Activated naive CD4-positive, alpha-beta T cell (primary cell): ENCODE measurements around the gene MRPS21.
A peak's percentile ranks its signal among the peaks of the same experiment; 100 is the strongest.
"Not testable (repeated sequence)": the region's sequence is repeated elsewhere in the genome, so short reads cannot be mapped to it uniquely, and the experiment has no call there.

ENCODE experiments used
- DNase-seq, 4 experiments: peaks; one replicate each; lab custom pipeline; 2025; lab: John Stamatoyannopoulos, UW

Gene MRPS21

DNA sequence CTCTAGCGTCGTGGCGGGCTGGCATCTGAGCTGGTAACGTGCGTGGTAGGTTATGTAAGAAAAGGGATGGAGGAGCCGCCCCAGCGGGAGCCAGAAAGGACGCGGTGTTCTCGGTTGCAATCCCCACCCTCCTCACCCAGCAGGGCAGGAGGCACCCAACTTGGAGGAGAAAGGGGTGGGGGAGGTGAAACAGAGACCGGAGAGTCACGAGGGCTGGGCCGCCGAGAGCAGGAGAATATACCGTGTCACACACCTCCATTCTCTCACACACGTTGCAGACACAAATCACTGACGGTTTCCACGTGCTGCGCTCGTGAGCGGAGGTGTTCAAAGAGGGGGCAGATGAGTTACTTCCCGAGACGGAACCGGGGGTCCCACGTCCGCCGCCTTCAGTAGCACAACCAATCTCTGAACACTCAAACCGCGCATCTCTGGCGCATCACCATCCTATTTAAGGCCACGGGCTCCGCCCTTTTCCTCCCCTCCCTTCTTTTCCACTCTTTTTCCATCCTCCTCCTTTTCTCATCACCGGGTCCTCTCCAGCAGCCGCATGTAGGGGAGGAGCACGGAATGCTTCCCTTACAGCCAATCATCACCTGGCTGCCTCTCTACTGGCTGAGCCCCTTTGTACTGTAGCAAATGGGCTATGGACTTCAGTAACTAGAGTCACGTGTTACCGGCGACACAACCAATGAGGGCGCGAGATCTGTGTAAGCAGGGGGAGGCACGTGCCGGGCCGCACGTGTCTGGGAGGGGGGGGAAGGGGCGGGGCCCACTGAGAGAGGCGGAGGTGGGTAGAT lies 11.7 kb upstream of the MRPS21 start, which contains the start of gene CIART:
TSS of gene CIART (plus strand) at position 797 of the 800 bp plus-strand sequence. CDS start 714 bp downstream, outside the sequence.
- peak; percentile 25 to 75 (median 56) for DNase-seq

- DNase-seq = no peak
Measured at GRCh38 chr1:150282558-150282958, 11.1 kb upstream of the MRPS21 start.

DNA sequence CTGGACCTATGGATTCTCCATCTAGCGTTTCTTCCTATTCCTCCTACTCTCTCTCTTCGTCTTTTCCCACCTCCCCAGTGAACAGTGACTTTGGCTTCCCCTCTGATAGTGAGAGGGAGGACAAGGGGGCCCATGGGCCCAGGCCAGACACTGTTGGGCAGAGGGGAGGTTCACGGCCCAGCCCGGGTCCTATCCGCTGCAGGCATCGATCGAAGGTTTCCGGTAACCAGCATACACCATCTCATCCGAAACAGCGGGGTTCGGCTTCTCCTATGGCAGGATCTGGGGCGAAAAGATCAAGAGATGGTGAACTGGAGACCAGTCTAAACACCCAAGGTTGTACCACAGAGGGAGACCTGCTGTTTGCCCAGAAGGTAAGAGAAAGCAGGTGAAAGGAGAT lies 10.4 kb upstream of the MRPS21 start:
- DNase-seq = no peak

- DNase-seq = no peak
Measured at GRCh38 chr1:150288382-150288781, 5.3 kb upstream of the MRPS21 start.

DNA sequence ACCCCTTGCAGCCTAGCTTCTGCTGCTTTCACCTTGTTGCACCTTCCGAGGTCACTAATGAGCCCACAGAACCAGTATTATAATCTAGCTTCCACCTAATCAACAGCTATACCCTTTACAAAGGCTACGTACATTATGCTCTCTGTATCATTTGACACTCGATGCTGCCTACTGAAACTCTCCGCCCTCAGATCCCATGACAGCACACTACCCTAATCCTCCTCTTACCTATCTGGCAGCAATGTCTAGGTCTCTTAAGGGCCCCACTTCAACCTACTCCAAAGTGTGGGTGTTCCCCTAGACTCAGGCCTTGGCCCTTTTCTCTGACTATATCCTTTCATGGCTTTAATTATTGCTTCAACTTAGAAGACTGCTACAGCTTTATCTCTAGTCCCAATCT lies 4.8 kb upstream of the MRPS21 start:
- no peak for DNase-seq

DNA sequence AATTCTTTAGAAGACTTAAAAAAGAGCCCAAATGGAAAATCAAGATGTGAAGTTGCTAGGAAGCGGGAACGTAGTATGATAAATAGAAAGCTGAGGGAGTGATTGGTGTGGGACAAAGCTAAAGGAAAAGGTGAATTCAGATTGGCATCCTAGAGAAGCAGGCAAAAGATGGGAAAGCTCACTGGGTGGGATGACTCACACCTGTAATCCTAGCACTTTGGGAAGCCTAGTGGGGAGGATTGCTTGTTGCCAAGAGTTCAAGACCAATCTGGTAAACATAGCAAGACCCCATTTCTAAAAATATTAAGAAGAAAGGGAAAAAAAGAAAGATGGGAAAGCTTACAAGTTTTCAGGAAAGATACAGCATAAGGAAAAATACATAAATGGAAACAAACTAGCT lies 1.8 kb downstream of the MRPS21 start:
- DNase-seq = no peak

GRCh38 chr1:150299716-150300115 lies 6.1 kb downstream of the MRPS21 start:
- DNase-seq = no peak

- no peak for DNase-seq
Measured at GRCh38 chr1:150302338-150302737, 8.7 kb downstream of the MRPS21 start.

- DNase-seq = no peak
Measured at GRCh38 chr1:150302902-150303301, 9.2 kb downstream of the MRPS21 start.

DNA sequence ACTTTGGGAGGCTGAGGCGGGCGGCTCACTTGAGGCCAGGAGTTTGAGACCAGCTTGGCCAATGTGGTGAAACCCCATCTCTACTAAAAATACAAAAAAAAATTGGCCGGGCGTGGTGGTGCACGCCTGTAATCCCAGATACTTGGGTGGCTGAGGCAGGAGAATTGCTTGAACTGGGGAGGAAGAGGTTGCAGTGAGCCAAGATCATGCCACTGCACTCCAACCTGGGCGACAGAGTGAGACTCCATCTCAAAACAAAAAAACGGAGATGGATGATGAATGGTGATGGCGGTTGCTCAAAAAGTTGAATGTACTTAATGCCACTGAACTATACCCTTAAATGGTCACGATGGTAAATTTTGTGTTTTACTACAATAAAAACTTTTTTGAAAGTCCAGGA lies 14.9 kb downstream of the MRPS21 start:
- DNase-seq = not testable (repeated sequence)

- no peak for DNase-seq
Measured at GRCh38 chr1:150309758-150310508, 16.3 kb downstream of the MRPS21 start.

- DNase-seq = no peak
Measured at GRCh38 chr1:150311762-150312161, 18.1 kb downstream of the MRPS21 start.

DNA sequence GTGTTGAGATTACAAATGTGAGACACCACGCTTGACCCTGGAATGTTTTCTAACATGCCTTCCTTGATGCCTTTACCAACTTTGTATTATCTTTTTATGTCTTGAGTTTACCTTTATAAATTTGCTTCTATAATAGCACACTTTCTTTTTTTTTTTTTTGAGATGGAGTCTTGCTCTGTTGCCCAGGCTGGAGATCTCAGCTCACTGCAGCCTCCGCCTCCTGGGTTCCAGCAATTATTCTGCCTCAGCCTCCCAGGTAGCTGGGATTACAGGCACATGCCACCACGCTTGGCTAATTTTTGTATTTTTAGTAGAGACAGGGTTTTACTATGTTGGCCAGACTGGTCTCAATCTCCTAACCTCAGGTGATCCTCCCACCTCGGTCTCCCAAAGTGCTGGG lies 21.0 kb downstream of the MRPS21 start:
- DNase-seq = not testable (repeated sequence)

GRCh38 chr1:150320667-150320978 lies 27.0 kb downstream of the MRPS21 start:
- DNase-seq = no peak

DNA sequence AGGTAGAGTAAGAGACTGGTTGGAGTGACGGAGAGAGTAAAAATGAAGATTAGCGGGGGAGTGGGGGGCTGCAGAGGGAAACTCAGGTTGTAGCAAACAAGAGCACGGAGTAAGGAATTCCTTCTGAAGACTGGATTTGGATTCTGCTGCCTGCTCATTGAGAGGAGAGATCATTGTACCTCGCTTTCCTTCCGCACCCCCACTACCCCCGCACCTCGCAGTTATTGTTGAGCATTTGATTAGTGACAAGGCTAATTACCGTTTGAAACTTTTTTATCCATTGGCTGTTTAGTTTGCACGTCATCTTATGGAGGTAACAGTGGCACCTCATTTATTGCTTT lies 28.1 kb downstream of the MRPS21 start:
- no peak for DNase-seq

GRCh38 chr1:150322310-150322709 lies 28.6 kb downstream of the MRPS21 start:
- no peak for DNase-seq

GRCh38 chr1:150332651-150333290 lies 39.1 kb downstream of the MRPS21 start:
- DNase-seq = no peak

GRCh38 chr1:150346316-150346715 lies 52.7 kb downstream of the MRPS21 start:
- no peak for DNase-seq

DNA sequence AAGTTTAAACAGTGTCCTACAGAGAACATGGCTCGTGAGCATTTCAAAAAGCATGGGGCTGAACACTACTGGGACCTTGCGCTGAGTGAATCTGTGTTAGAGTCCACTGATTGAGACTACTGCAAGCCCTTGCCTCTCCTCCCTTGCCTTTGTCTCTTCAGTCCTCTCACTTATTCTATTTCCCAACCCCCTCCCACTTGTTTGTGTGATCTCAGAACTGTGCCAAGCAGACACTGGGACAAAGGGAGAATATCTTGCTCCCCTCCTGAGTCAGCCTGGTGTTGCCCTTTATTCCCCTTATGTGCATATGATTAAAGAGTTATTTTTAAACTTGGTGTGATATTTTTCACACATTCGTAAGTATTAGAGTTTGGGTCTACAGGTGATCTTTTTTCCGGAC lies 59.2 kb downstream of the MRPS21 start:
- no peak for DNase-seq
